HG03039 (cell line): ENCODE results near the gene GOLGA6L26.
"Not testable (repeated sequence)": the region's sequence is repeated elsewhere in the genome, so short reads cannot be mapped to it uniquely, and the experiment has no call there.

Experiments
- ATAC-seq: cut with Tn5 transposase; IDR thresholded peaks from one replicate; pipeline ENCODE4 v1.9.1; 2021; ENCODE audit warnings: mild to moderate bottlenecking, moderate library complexity; ENCODE audit not compliant: unreplicated experiment

GOLGA6L26 gene

GRCh38 chr15:23334096-23334495, at the start of gene GOLGA6L26:
GOLGA6L26 (minus strand) TSS chr15:23334196; CDS start chr15:23334135, 61 bp downstream.
- not testable (repeated sequence) for ATAC-seq

GRCh38 chr15:23381192-23381591, 47.2 kb upstream of the GOLGA6L26 start:
- ATAC-seq: not testable (repeated sequence)

DNA sequence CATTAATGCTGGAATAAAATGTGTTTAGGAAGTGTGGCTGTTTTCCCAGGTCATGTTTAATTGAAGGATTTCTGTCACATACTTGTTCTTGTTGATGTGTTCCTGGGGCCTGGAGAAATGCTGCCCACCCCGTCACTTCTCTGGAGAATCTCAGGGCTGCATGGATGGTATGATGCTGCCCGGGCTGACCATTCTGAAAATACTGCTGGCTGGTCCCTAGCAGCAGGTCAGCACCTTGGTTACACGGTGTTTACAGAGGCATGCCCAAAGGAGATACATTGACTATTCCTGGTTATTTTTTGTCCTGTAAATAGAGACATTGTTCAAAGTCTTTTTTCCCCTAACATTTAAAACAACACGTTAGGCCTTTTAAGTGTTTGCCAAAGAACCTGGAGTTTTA, 46.7 kb upstream of the GOLGA6L26 start:
- ATAC-seq: not testable (repeated sequence)

DNA sequence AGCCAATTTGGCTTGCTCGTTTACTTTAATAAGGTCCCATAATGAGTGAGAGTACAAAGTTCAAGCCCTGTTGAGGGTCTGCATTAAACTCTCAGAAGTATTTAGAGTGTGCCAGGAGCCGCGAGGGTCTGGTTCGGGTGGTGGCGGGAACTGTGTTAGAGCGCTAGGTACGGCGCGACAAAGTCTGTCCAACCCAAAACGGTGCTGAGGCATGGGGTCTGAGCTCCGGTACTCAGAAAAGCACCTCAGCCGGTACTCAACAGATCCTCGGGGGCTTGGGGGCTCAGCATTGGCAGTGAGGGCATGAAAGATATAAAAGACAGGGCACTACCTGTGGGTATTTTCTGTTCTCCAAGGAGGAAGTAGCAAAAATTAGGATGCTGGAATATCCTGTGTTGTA, 45.0 kb upstream of the GOLGA6L26 start:
- ATAC-seq: not testable (repeated sequence)

DNA sequence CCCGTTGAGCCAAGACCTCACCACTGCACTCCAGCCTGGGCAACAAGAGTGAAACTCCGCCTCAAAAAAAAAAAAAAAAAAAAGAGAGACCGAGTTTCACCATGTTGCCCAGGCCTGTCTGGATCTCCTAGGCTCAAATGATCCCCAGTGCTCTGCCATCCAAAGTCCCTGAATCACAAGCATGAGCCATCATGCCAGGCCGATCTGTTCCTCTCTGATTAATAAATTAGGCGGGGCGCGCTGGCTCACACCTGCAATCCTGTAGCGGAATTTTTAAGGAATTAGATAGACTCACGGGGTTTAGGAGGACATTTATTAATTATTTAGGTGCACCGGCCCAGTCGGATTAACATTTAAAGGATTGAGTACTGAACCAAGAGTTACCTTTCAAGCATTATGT, 40.2 kb upstream of the GOLGA6L26 start:
- ATAC-seq: not testable (repeated sequence)

DNA sequence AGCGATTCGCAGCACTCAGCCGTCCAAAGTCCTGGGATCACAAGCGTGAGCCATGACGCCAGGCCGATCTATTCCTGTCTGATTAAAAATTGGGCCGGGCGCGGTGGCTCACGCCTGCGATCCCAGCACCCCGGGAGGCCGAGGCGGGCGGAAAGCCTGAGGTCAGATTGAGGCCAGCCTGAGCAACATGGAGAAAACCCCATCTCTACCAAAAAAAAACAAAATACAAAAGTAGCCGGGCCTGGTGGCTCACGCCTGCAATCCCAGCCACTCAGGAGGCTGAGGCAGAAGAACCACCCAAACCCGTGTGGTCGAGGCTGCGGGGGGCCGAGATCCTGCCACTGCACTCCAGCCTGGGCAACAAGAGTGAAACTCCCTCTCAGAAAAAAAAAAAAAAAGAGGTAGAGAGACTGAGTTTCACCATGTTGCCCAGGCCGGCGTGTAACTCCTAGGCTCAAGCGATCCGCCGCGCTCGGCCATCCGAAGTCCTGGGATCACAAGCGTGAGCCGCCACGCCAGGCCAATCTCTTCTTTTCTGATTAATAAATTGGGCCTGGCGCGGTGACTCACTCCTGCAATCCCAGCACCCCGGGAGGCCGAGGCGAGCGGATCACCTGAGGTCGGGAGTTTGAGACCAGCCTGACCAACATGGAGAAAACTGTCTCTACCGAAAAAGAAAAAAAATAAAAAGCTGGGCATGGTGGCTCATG, 39.0 kb upstream of the GOLGA6L26 start:
- not testable (repeated sequence) for ATAC-seq

DNA sequence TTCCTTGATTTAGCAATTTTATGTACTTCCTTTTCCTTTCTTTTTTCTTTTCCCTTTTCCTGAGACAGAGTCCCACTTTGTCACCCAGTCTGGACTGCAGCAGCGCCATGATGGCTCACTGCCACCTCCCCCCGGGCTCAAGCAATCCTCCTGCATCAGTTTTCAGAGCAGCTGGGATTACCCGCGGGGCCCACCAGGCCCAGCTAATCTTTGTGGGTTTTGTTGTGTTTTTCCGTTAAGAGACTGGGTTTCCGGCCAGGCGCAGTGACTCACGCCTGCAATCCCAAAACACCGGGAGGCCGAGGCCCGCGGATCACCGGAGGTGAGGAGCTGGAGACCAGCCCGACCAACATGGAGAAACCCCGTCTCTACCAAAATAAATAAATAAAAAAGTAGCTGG, 38.3 kb upstream of the GOLGA6L26 start:
- no peak for ATAC-seq

DNA sequence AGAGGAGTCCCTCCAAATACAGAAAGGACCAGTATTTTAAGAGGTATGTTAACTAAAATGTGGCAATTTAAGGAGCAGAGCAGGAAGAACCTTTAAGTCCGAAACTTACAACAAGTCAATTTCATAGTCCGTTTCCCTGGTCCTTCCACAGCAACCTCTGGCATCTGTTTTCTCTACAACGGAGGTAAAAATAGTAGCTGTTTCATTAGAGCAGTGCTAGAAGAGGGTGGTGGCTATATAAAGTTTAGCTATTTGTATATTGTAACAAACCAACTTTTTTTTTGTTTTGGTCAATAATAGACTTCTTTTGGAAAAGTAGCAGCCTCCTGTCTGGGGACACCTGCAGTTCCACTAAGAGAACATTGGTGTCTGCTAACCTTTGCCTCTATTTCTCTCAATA, 37.9 kb upstream of the GOLGA6L26 start:
- not testable (repeated sequence) for ATAC-seq

DNA sequence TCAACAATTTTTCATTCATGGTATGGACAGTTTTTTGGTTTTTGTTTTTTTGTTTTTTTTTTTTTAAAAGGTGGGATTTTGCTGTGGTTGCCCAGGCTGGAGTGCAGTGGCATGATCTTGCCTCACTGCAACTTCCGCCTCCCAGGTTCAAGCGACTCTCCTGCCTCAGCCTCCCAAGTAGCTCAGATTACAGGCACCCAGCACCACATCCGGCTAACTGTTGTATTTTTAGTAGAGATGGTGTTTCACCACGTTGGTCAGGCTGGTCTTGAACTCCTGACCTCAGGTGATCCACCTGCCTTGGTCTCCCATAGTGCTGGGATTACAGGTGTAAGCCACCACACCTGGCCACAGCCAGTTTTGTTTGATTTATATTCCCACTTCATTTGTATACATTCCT, 37.1 kb upstream of the GOLGA6L26 start:
- not testable (repeated sequence) for ATAC-seq

DNA sequence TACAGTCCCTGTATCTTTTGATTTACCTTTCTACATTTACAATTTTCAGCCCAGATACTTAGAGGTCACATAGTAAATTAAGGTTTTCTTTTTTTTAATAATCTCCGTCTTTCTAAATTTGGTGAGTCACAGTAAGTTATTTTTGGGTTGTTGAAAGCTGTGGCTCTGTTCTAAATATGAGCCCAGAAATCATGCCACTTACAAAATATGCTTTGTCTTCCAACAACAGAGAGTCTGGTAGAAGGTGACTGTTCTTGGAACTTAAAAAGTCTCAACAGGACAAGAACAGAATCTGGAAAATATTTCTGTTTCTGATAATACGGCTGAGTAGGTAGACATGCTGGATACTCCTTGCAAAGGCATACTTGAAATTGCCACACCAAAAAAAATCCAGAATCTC, 36.6 kb upstream of the GOLGA6L26 start:
- ATAC-seq: no peak

DNA sequence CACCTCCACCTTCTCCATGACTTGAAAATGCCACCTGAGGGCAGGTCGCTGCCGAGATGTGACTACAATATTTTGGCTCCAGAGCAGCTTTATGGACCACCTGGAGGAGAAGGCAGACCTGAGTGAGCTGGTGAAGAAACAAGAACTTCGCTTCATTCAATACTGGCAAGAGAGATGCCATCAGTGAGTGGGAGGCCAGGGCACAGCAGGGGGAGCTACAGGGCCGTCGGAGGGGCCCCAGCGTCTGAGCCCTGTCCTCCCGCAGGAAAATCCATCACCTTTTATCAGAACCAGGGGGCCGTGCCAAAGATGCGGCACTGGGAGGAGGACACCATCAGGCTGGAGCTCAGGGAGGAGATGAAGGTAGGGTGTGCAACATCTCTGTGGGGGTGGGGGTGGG, 30.3 kb upstream of the GOLGA6L26 start:
- ATAC-seq: not testable (repeated sequence)

DNA sequence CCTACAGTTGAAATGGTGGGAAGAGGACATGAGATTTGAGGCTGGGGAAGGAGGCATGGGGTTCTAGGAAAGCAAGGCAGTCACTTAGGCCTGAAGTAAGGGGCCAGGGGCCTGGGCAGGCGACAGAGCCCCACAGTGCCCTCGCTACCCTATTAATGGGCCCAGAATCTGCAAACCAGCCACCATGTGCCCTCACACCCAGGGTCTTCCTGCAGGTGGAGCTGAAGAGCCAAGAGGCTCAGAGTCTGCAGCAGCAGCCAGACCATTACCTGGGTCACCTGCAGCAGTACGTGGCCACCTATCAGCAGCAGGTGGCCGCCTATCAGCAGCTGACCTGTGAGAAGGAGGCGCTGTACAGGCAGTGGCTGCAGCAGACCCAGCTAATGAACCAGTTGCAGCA, 28.6 kb upstream of the GOLGA6L26 start:
- not testable (repeated sequence) for ATAC-seq

DNA sequence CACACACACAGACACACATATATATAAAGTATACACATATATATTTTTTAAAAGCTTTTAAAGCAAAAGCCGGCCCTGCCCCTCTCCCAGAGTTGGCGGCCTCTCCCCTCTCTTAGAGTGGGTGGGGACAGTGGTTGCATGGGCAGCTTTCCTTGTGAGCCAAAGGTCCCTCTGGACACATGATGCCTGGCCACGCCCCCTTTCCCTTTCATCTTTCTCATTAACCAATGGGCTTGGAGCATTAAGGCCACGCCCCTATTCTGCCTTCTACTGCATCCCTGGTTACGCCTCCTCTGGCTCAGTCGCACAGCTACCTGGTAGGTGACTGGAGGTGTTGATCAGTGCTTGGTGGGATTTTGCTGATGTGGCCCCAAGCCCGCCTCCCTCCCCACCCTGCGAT, 20.5 kb upstream of the GOLGA6L26 start, which contains the start of gene GOLGA8S:
Gene GOLGA8S, plus strand, starts transcription at position 301 of the 400 bp plus-strand sequence. Its CDS starts 62 bp downstream, at position 363.
- not testable (repeated sequence) for ATAC-seq

DNA sequence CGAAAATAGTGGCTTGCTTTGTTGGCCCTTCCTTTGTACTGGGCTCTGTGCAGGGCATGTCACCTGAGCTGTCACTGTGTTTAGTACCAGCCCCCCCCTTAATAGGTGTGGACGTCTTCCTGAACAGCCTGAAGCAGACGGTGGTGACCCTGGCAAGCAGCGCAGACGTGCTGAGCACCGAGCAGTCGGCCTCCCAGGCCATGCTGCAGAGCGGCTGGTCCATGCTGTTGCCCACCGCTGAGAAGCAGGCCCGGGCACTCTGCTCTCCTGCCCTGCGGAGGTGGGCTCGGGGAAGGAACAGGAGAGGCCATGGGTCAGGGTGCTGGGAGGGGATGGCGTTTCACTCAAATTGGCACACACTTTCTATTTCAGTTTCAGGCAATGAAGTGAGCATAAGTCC, 22.8 kb downstream of the GOLGA6L26 start:
- not testable (repeated sequence) for ATAC-seq

DNA sequence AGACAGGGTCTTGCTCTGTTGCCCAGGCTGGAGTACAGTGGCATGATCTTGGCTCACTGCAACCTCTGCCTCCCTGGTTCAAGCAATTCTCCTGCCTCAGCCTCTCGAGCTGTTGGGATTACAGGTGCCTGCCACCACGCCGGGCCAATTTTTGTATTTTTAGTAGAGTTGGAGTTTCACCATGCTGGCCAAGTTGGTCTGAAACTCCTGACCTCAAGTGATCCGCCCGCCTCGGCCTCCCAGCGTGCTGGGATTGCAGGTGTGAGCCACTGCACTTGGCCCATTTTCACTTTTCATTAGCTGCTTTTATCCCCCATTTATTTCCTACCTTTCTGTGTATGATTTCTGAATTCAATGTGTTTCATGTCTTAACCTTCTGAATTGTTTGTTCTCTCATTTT, 28.1 kb downstream of the GOLGA6L26 start:
- not testable (repeated sequence) for ATAC-seq

DNA sequence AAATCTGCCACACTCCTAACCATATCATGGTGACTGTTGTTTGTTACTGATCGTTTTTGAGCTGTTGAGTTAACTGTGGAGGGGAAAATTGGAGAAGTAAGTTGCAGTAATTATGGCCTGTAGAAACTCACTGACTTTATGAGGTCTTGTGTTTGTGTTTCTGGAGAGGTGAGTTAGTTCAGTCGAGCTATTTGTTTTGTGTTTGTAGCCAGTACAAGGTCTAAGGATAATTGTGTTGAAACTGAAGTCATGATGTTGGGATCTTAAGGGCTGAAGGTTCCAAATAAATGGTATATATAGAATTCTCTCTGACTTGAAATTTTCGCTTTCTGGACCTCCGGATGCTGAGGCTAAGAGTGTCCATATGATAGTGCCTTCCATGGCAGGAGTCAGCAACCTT, 29.2 kb downstream of the GOLGA6L26 start:
- not testable (repeated sequence) for ATAC-seq

DNA sequence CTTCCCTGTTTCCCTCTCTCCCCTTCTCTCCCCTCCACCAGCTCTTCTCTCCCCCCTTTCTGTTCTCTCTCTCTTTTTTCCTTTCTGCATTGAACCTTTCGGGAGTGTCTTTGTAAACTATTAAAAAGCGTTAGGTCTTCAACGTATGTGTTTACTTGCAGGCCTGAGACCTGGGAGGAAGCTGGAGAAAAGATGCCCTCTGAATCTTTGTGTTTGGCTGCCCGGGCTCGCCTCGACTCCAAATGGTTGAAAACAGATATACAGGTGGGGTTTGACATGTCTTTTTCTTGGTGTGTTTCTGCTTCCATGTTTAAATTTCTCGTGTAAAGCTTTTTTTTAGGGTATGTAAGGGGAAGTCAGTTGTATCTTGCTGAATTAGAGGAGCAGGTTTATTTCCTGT, 29.7 kb downstream of the GOLGA6L26 start:
- ATAC-seq: not testable (repeated sequence)

DNA sequence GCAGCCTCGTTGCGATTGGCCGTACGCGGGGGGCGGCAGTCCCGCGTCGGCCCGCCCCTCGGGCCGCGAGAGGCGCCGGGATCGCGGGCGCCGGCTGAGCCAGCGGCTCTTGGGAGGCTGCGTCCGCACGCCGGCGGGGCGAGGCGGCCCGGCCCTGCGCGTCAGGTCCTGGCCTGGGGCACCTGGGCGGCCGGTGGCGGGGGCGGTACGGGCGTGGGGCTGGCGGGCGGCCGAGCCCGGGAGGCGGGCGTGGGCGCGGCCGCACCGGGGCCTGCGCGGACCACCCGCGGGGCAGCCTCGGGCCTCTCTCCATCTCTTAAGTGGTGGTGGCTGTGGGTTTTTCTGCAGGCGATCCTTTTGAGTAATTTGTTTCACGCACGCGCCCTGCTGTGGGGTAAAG, 30.3 kb downstream of the GOLGA6L26 start:
- ATAC-seq: not testable (repeated sequence)

- ATAC-seq: not testable (repeated sequence)
Observed at GRCh38 chr15:23303246-23303645, 30.8 kb downstream of the GOLGA6L26 start.
